Measurements from ENCODE around the gene TBC1D10A. TPM values are rescaled to one million over a fixed set of nuclear protein-coding genes. Genes with fewer than 3 reads are reported as not detected.

Gene TBC1D10A
- polyA plus RNA-seq, 1 of the 3 experiments (the other 2 are of a cell fraction) = 15.3 TPM

DNA sequence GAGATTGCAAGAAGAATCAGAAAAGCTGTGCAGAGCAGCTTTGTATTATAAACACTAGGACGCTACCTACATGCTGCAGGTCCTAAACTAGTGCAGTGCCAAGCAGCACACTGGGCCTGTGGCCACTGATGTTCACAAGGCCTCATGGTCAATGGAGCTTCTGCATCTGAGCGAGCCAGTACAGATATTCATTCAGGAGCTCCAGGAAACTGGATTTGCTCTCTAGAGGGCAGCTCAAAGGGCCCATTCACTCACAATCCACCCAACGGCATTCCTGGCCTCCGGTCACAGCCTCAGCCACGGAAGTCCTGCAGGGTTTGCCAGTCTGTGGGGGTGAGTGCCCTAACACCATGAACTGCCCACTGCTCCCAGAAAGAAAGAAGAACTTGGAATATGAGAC, 5.8 kb upstream of the TBC1D10A start:
- CTCF ChIA-PET = interaction anchor here (0.7 to 1.5 kb wide), 3 partner anchors 19 to 55 kb away, joined by 3 to 4 read pairs (median 4); partner anchors contain the start of genes CASTOR1 and RNF215
- Histone ChIP-seq H3K4me2 (no peak overlapping the region), H3F3A (replicated peaks; ENCODE audit: insufficient read depth) (peaks cover 25% of the 10 kb centered on the region), H3K9ac (no peak overlapping the region), H3K9me2 (no peaks in the 10 kb centered on the region), H3K27ac (ENCODE audit: low read depth in 2 of 2, low read length in 1 of 2) (no peak overlapping the region), H3K4me1 (ENCODE audit: control insufficient read depth in 1 of 2, insufficient read depth in 2 of 2, low read depth in 1 of 2, low read length in 1 of 2) (0 out of 4 replicates have a peak, but pooled peaks cover 0 to under 1% of the 10 kb centered on the region in 2 experiments), H3K9me3 (no peaks in the 10 kb centered on the region), H3K36me3 (replicated peaks in 1 of 2; ENCODE audit: control insufficient read depth in 1 of 2, insufficient read depth in 2 of 2, low read length in 1 of 2) (peaks cover 43 to 64% of the 10 kb centered on the region in 2 experiments), H3K79me2 (ENCODE audit: insufficient read depth) (no peaks in the 10 kb centered on the region), H4K20me1 (ENCODE audit: insufficient read depth) (no peaks in the 10 kb centered on the region), H3K27me3 (ENCODE audit: insufficient read depth) (no peaks in the 10 kb centered on the region), H3K4me3 (ENCODE audit: low read depth in 2 of 2, low read length in 1 of 2) (no peak overlapping the region), H2AFZ (ENCODE audit: low read depth) (no peak overlapping the region)
- TF ChIP-seq TCF12 (IDR thresholded peaks at IDR 0.05) = no peak
- TF ChIP-seq RXRA (IDR thresholded peaks at IDR 0.05; ENCODE audit: borderline replicate concordance, low read depth) = no peak
- TF ChIP-seq FOXJ3 (CRISPR knock-in tag; IDR thresholded peaks at IDR 0.05) = no peak
- TF ChIP-seq FOSL2 (IDR thresholded peaks at IDR 0.05; ENCODE audit: borderline replicate concordance, low read depth) = no peak
- TF ChIP-seq TEAD4 (IDR thresholded peaks at IDR 0.05; ENCODE audit: borderline replicate concordance, insufficient read depth) = no peak
- TF ChIP-seq FOXM1 (IDR thresholded peaks at IDR 0.05; ENCODE audit: low read depth) = no peak
- no peak for TF ChIP-seq EP300 (IDR thresholded peaks at IDR 0.05; ENCODE audit: borderline replicate concordance in 1 of 2, low read depth in 1 of 2, low read length in 1 of 2)
- TF ChIP-seq GATA2 (CRISPR knock-in tag; IDR thresholded peaks at IDR 0.05) = no peak
- TF ChIP-seq, protein P1, sequence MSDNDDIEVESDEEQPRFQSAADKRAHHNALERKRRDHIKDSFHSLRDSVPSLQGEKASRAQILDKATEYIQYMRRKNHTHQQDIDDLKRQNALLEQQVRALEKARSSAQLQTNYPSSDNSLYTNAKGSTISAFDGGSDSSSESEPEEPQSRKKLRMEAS (IDR thresholded peaks at IDR 0.05; ENCODE audit: low read depth) = no peak
- TF ChIP-seq EZH2phosphoT487 (IDR thresholded peaks at IDR 0.05; ENCODE audit: borderline replicate concordance, low read depth) = no peak
- TF ChIP-seq ELF1 (IDR thresholded peaks at IDR 0.05) = no peak
- no peak for TF ChIP-seq RFX5 (IDR thresholded peaks at IDR 0.05; ENCODE audit: low read length)
- no peak for TF ChIP-seq NFIC (IDR thresholded peaks at IDR 0.05; ENCODE audit: borderline replicate concordance)
- no peak for TF ChIP-seq POLR2AphosphoS5 (IDR thresholded peaks at IDR 0.05; ENCODE audit: low read depth, low read length)
- TF ChIP-seq MXI1 (IDR thresholded peaks at IDR 0.05; ENCODE audit: low read depth, low read length) = no peak
- no peak for TF ChIP-seq TAF1 (IDR thresholded peaks at IDR 0.05; ENCODE audit: borderline replicate concordance, low read depth, low read length)
- POLR2A ChIA-PET = interaction anchor here (1.1 kb wide), 1 partner anchor 24 kb away, joined by 4 read pairs; the partner anchor contains the start of genes CCDC157 and SF3A1
- 92% methylated on average over 1 of the region's 5 CpGs for WGBS (ENCODE audit: low lambda C conversion rate)
- no peak for DNase-seq

DNA sequence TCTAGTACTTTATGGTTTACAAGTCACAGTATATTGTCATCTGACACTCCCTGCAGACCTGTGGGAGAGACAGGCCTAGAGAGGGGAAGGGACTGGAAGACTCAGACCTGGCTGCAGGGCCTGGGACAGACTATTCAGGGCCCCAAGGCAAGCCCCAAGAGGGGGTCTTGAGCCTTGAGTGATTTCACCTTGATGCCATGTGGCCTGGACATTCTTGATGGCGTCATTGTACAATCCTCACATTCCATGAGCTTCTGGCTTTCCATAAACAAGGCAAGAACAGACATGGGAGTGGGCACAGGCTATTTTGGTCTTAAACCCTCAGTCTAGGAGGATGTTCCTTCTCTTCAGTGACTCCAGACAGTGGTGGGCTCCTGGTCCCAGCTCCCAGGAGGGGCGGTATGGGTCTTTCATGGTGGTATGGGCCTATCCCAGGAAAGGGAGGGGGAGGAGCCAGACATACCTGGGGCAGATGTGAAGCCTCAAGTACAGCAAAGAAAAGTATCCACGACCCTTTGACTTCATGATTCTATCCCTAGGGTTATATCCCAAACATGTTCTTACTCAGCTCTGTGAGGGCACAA, 1.8 kb upstream of the TBC1D10A start:
- CTCF ChIA-PET = interaction anchor here (0.7 to 7.7 kb wide), 5 partner anchors 8 to 73 kb away, joined by 3 to 42 read pairs (median 3); partner anchors contain the start of gene CASTOR1
- DNase-seq = no peak
- H3K27ac ChIP-seq (ENCODE audit: low read depth in 2 of 2, low read length in 1 of 2) = no peak overlapping the region
- H4K20me1 ChIP-seq (ENCODE audit: insufficient read depth) = peaks cover 14% of the 10 kb centered on the region
- H3K9me2 ChIP-seq = no peaks in the 10 kb centered on the region
- H3K27me3 ChIP-seq (ENCODE audit: insufficient read depth) = no peaks in the 10 kb centered on the region
- POLR2A ChIA-PET = interaction anchor here (0.7 to 1.1 kb wide), 2 partner anchors 16 to 40 kb away, joined by 3 read pairs; no protein-coding TSS in a partner anchor
- no peak overlapping the region for H3K4me3 ChIP-seq (ENCODE audit: low read depth in 2 of 2, low read length in 1 of 2)
- H3K79me2 ChIP-seq (ENCODE audit: insufficient read depth) = peaks cover 23% of the 10 kb centered on the region
- peaks cover 0 to 25% of the 10 kb centered on the region in 2 experiments; a peak in 2 of 4 replicates for H3K4me1 ChIP-seq (ENCODE audit: control insufficient read depth in 1 of 2, insufficient read depth in 2 of 2, low read depth in 1 of 2, low read length in 1 of 2)
- H3K9ac ChIP-seq = no peak overlapping the region
- H3K36me3 ChIP-seq (replicated peaks in 1 of 2; ENCODE audit: control insufficient read depth in 1 of 2, insufficient read depth in 2 of 2, low read length in 1 of 2) = peaks cover 14 to 24% of the 10 kb centered on the region in 2 experiments
- no peaks in the 10 kb centered on the region for H3K9me3 ChIP-seq
- peaks cover 30% of the 10 kb centered on the region for H3F3A ChIP-seq (replicated peaks; ENCODE audit: insufficient read depth)
- H3K4me2 ChIP-seq = no peak overlapping the region
- 0 out of 2 replicates have a peak, but pooled peaks have one; percentile 5 for TF ChIP-seq POLR2AphosphoS5 (IDR thresholded peaks at IDR 0.05; ENCODE audit: low read depth, low read length)
- no peak for TF ChIP-seq MXI1 (IDR thresholded peaks at IDR 0.05; ENCODE audit: low read depth, low read length)
- WGBS (ENCODE audit: low lambda C conversion rate) = 91% methylated on average over 3 of the region's 3 CpGs
- H2AFZ ChIP-seq (ENCODE audit: low read depth) = no peak overlapping the region
